HG02884 (cell line): ENCODE data around the gene RICTOR.
"Not testable (repeated sequence)": the region's sequence is repeated elsewhere in the genome, so short reads cannot be mapped to it uniquely, and the experiment has no call there.

Experiments
- ATAC-seq: cut with Tn5 transposase; IDR thresholded peaks from one replicate; pipeline ENCODE4 v1.9.1; 2021; ENCODE audit warnings: mild to moderate bottlenecking, moderate library complexity; ENCODE audit not compliant: unreplicated experiment

The RICTOR gene

DNA sequence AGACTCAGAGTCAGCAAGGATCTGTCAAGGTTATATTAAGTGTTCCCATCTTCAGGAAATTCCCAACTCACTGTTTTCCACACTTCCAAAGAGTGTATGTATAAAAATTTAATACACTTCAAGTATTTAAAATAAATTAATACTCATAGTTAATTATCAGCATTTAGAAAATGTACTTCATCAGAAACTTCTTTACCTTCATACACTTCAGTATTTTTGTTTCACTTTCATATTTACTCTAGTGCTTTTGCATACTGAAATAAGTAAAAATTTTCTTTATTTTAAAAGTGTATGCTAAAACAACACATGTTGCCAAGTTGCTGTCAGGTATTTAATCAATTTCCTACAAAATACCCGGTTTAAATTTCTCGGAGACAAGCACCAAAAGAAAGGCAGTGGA lies 16.5 kb downstream of the RICTOR start:
- ATAC-seq = peak; percentile 56

DNA sequence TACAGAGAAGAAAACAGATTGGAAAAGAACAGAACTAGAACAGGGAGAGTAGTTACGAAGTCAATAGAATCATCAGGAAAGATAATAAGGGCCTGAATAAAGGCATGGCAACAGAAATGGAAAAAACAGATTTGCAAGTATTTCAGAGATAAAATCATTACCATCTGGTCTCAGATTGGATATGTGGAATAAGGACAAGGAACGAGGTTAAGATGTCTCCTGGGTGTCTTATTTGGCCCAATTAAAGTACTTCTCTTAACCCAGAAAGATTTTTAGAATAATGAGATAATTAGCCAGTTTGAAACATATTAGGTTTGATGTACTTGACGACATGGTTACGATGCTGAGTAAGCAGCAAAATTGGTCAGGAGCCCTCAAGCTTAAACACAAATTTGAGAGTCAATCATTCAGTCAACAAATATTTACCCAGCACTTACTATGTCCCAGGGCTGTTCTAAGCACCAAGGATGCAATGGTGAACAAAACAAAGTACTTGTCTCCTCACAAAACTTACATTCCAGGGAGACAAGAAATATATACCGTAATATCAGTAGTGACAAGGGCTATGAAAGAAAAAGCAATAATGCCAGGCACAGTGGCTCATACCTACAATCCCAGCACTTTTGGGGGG lies 18.3 kb downstream of the RICTOR start:
- ATAC-seq = no peak

DNA sequence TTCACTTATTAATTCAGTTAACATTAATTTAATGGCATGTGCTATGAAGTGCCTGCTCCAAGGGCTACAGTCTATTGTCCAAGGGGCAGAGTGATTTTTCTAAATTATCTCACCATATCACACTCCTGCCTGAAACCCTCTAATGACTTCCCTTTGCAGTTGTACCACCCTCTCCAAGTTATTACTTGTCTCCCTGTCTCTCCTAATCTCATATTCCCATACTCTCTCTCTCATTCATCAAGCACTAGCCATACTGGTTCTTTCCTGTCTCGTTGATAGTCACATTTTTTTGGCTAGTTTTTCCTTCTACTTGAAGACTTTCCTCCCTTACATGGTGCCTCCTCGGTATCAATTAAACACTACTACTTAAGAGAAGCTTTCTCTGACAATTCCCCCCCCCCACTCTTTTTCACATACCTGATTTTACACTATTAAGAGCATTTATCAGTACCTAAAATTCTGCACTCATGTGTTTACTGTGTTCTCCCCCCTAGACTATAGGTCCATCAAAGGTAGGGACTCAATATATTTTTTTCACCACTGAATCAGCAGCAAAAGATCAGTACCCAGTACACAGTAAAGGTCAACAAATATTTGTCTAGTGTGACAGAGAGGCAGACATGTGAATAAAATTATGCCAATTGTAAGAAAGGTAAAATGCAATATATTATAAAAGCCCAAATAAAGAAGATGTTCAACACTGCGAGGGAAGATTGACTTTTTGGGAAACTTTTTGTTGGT lies 19.0 kb downstream of the RICTOR start:
- no peak for ATAC-seq

DNA sequence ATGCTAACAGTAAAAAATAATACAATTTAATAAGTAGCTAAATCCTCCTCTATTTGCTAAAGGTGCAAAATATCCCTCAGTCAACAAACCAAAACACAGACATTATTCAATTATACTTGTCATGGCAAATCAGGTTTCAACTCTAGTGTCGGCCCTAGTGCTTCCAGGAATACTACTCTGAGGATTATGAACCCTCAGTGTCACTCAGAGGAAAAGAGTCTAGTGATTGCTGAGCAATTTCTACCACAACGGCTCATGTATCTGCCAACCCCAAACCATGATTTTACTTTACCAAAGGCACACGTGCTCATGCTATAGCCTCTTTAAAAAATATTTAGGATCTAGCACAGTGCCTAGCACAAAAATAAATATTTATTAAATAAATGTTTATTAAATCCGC lies 21.0 kb downstream of the RICTOR start:
- no peak for ATAC-seq

DNA sequence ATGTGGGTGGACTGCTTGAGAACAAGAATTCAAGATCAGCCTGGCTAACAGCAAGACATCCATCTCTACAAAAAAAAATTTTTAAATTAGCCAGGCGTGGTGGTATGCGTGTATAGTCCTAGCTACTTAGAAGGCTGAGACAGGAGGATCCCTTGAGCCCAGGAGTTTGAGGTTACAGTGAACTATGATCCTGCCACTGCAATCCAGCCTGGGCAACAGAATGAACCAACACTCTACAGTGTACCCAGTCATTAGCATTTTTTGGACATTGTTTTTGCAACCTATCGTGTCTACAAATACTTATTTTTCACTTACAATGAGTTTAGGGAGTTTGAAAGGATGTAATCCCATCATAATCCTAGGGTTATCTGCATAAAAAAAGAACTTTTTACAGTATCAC lies 22.1 kb downstream of the RICTOR start:
- ATAC-seq = no peak

DNA sequence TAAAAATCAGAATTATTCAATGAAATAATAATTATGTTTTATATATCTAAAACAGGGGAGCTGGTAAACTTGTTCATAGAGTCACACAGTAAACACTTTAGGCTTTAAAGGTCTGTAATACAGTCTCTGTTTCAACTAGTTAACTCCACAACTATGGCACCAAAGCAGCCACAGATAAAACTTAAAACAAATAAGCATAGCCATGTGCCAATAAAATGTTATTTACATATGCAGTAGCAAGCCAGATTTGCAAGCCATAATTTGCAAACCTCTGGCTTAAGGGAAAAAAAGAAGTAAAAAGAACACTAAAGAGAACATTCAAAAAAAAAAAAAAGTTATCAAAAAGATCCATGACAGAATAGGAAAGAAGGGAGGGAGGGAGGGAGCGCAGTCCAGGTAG lies 24.9 kb downstream of the RICTOR start:
- ATAC-seq = no peak

DNA sequence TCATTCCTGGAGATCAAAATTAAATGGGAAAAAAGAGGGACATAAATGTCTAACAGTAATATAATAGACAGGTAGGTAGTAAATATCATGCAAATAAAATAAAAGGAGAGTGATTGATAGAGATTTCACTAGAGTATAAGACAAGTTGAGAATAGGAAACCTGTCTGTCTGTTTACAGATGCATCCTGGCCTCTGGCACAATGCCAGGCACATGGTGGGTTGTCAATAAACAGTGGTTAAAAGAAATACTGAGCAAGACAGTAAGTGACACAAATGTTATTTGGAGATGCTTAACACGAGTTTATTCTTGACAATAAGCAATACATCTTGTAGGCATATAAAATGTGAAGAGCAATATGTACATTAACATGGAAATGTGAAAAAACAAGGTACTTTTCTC lies 33.3 kb downstream of the RICTOR start:
- ATAC-seq = no peak

DNA sequence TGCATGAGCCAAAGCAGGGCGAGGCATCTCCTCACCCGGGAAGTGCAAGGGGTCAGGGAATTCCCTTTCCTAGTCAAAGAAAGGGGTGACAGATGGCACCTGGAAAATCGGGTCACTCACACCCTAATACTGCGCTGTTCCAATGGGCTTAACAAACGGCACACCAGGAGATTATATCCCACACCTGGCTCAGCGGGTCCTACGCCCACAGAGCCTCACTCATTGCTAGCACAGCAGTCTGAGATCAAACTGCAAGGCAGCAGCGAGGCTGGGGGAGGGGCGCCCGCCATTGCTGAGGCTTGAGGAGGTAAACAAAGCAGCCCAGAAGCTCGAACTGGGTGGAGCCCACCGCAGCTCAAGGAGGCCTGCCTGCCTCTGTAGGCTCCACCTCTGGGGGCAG lies 39.7 kb downstream of the RICTOR start:
- ATAC-seq = not testable (repeated sequence)

DNA sequence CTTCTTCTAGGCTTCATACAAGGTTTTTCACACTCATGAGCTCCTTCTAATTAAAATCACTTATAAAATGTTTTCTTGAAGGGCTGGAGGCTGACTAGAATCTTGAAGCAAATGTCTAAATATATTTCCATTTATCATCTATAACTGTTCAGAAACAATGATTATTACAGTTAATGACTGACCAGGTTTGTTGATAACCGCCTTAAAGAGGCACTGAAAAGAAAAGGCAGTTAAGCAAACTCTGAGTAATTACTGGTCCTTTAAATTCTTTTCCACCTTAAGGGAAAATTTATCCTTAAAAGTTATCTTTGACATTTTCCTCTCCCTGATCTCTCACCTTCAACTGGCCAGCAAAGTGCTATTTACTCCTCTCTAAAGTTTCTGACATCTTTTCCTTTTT lies 43.2 kb downstream of the RICTOR start:
- no peak for ATAC-seq

DNA sequence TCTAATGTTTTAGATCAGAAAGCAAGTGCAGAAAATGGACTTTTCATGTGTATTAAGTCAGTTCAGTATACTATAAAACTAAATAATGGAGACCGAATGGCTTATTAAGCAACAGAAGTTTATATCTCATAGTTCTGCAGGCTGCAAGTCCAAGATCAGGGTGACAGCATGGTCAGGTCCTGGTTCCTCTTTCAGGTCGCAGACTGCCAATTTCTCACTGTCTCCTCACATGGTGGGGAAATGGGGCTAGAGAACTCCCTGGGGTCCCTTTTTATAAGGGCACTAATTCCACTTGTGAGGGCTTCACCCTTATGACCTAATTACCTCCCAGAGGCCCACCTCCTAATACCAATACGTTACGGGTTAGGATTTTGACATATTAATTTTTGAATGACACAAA lies 48.7 kb downstream of the RICTOR start:
- ATAC-seq = no peak

DNA sequence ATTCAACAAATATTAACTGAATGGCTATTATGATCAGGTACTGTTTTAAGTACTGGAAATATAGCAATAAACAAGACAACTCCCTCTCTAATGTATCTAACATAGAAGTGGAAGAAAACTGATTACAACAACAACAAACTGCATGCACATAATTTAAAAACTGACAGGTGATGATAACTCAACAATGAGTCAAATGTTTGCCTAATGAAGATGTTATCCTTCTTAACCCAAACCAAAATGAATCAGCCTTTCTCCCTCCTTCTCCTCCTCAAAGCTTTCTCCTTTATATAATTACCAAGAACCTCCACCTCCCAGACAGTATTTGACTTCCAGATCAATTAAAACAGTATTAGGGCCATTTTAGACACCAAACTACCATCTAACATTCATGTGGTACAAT lies 49.3 kb downstream of the RICTOR start:
- no peak for ATAC-seq

DNA sequence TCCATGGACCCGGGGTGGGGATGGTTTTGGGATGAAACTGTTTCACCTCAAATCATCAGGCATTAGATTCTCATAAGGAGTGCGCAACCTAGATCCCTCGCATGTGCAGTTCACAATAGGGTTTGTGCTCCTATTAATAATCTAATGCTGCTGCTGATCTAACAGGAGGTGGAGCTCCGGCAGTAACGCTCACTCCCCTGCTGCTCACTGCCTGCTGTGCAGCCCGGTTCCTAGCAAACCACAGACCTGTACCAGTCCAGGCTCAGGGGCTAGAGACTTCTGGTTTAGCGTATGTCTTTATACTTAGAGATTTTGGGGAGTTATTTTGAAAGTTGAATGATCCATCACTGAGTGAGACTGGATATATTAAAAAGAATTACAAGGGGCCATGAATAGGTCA lies 50.2 kb downstream of the RICTOR start:
- ATAC-seq = no peak

DNA sequence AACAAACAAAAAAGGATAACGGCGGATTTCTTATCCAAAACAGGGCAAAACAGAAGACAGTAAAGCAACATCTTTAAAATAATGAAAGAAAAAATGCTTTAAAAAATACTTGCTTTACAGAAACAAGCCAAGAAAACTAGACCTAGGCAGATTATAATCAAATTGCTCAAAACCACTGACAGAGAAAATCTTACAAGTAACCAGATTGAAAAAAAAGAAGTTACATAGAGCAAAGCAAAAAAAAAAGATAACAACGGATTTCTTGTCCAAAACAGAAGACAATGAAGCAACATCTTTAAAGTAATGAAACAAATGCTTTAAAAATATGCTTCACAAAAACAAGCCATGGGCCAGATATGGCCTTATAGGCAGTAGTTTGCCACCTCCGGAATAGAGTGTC lies 51.1 kb downstream of the RICTOR start:
- ATAC-seq = no peak

DNA sequence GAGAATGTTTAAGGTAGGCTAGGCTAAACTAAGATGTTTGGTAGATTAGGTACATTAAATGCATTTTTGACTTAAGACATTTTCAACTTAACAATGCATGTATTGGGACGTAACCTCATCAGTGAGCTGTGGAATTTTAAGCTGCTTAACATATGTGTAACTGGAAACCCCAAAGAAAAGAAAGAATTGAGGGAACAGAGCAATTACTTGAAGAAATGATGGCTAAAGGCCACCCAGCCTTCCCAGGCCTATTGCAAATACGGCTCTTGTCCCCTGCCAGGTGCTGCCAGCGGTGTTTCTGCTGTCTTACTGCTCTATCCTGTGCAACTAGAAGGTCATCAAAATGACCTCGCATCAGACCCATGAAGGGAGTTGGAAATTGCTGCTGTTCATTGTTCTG lies 52.0 kb downstream of the RICTOR start:
- ATAC-seq = no peak

DNA sequence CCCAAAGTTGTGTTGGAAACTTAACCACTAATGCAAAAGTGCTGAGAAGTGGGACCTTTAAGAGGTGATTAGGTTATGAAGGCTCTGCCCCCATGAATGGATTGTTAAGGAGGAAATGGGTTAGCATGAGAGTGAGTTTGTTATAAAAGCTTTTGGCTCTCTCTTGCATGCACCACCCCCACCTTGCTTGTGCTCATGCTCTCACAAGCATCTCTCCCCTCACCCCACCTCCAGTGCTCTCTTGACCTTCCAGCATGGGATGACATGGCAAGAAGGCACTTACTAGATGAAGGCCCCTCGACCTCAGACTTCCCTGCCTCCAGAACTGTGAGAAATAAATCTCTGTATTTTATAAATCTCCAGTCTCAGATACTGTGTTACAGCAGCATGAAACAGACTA lies 52.8 kb downstream of the RICTOR start:
- no peak for ATAC-seq

DNA sequence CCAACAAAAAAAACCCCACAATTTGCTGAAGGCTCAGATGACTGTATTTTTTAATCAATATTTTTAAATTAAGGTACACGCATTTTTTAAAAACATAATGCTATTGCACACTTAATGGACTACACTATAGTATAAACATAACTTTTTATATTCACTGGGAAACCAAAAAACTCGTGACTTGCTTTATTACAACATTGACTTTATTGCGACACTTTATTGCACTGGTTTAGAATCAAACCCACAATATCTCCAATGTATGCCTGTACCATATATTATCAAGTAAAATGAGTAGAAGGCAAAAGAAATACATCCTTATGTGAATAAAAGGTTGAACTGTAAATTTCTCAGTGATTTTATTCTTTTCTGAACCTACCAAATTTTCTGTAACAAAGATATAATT lies 53.7 kb downstream of the RICTOR start:
- no peak for ATAC-seq

DNA sequence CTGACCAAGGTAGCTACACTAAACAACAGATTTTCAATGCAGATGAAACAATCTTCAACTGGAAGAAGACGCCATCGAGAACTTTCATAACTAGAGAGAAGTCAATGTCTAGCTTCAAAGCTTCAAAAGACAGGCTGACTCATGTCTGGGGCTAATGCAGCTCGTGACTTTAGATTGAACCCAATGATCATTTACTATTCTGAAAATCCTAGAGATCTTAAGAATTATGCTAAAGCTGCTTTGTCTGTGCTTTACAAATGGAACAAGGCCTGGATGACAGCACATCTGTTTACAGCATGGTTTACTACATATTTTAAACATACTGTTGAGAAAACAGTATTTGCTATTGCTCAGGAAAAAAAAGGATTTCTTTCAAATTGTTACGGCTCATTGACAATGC lies 54.9 kb downstream of the RICTOR start:
- ATAC-seq = no peak

DNA sequence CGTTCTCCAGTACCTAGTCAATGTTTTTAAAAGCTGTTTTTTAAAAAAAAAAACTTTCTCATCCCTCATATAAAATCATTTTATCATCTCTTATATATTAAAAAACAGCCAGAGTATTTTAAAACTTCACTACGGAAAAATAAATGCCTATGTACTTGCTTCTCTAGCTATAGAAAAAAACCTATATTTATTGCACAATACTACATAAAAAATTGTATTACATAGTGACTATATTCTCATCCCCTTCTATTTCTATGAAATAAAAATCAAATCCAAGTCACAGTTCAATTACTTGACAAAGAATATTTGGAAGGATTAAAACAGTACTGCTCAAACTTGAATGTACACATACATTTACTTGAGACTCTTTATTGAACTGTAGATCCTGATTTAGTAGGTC lies 56.7 kb downstream of the RICTOR start:
- no peak for ATAC-seq

DNA sequence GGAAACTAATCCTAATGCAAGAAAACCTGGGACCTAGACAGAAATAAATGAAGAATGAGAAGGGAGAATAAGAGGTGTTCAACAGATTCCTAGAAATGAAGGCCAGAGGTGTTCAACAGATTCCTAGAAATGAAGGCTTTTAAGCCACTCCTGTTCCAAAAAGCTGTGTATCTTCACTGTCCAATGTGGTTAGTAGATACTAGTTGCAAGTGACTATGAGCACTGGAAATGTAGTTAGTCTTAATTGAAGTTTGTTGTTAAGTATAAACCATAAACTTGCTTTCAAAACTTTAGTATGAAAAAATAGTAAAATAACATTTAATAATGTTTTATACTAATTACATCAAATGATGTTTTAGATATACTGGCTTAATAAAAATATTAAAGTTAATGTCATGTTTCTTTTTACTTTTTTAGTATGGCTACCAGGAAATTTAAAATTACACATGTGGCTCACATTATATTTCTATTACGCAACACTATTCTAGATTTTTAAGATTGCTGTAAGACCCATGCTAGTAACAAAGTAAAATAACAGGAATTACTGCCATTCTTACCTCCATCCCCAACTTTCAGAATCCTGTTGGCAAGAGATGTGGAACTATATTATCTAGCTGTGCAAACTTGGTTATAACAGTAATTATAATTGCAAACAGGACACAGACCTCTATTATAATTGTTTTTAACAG lies 57.5 kb downstream of the RICTOR start:
- ATAC-seq = no peak

DNA sequence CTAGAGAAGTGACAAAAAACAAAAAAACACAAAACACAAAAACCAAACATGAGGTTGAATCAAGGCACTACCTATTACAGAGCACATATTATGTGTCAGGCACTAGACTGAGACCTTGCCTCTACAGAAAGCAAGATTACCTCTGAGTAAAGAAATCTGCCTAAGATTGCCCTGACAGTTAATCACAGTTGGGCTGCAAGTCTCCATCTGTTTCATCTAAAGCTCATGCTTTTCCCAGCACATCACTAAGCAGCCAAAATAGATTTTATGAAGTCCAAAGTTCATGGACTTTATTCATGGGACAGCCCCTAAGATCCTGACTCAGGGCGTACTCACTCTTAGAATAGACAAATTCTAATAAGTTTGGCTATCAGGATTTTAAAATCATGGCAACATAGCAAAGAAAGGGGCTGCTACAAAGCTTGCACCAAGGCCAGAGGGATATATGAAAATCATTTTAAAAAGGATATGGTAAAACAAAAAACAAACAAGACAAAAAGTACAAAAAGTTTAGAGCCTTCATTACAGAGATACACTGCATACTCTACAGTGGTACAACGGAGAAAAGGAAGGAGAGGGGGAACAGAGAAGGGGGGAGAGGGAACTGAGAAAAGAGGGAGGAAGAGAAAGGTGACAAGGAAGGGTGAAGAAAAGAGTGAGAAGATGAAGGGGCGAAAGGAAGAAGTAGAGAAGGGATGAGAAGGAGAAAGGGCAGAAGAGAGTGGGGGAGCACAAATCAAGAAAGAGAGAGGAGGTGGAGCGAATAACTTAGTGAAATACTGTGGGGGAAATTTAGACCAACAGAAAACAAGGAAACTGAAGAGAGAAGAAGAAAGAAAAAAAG lies 58.2 kb downstream of the RICTOR start:
- no peak for ATAC-seq

DNA sequence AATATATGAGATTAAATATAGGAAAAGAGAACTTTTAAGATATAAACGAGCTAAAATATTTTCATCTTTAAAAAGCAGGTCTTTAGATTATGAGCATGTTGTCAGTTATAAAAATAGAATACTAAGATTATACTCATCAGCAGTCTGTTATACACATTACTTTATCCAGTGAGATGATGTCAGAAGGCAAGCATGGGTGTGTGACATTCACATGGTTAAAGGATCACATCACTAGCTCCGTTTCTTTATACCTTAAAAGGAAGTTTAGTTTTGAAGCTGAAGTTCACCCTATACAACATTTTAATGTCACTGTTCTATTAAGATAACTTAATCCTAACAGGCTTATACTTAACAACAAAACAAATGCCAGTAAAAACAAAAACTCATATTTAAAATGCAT lies 59.6 kb downstream of the RICTOR start:
- ATAC-seq = no peak
